GM10266 (cell line): Measurements from ENCODE around the gene CNTNAP5.

ENCODE experiments used
- DNase-seq: peaks from one replicate; pipeline ENCODE4 v3.0.0; 2012; ENCODE audit errors: extremely low spot score
- TF ChIP-seq, protein P1 (sequence below): IDR thresholded peaks from 2 replicates; pipeline ENCODE4 v1.5.1; 2012; ENCODE audit warnings: mild to moderate bottlenecking, low read depth; ENCODE audit not compliant: control insufficient read depth, insufficient read depth; ENCODE audit errors: missing control alignments

Gene CNTNAP5

GRCh38 chr2:124162256-124162655 is 137.2 kb downstream of the CNTNAP5 start:
- TF ChIP-seq, protein P1, sequence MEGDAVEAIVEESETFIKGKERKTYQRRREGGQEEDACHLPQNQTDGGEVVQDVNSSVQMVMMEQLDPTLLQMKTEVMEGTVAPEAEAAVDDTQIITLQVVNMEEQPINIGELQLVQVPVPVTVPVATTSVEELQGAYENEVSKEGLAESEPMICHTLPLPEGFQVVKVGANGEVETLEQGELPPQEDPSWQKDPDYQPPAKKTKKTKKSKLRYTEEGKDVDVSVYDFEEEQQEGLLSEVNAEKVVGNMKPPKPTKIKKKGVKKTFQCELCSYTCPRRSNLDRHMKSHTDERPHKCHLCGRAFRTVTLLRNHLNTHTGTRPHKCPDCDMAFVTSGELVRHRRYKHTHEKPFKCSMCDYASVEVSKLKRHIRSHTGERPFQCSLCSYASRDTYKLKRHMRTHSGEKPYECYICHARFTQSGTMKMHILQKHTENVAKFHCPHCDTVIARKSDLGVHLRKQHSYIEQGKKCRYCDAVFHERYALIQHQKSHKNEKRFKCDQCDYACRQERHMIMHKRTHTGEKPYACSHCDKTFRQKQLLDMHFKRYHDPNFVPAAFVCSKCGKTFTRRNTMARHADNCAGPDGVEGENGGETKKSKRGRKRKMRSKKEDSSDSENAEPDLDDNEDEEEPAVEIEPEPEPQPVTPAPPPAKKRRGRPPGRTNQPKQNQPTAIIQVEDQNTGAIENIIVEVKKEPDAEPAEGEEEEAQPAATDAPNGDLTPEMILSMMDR = no peak
- DNase-seq = no peak

DNA sequence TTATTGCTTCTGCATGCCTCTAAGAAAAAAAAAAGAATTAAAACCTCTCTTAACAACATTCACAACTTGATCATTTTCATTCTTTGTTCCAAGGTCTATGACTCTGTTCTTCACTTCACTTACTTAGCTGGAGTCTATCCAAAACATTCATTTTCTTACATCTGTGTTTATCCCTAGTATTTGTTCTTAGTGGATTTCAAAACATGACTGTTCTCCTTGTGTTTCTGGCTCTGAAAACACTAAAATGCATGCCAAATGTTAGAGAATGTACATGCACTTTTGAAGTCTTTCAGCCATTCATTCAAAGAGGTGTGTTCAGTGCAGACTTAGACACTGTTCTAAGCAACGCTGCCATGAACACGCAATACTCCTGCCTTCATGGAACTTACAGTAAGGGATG is 138.8 kb downstream of the CNTNAP5 start:
- TF ChIP-seq, protein P1 = no peak
- DNase-seq = no peak

GRCh38 chr2:124165698-124166097 is 140.6 kb downstream of the CNTNAP5 start:
- no peak for DNase-seq
- TF ChIP-seq, protein P1 = no peak

- TF ChIP-seq, protein P1 = no peak
- no peak for DNase-seq
These were observed 146.5 kb downstream of the CNTNAP5 start for GRCh38 chr2:124171472-124172063.

GRCh38 chr2:124178719-124179118 is 153.6 kb downstream of the CNTNAP5 start:
- TF ChIP-seq, protein P1 = no peak
- no peak for DNase-seq

DNA sequence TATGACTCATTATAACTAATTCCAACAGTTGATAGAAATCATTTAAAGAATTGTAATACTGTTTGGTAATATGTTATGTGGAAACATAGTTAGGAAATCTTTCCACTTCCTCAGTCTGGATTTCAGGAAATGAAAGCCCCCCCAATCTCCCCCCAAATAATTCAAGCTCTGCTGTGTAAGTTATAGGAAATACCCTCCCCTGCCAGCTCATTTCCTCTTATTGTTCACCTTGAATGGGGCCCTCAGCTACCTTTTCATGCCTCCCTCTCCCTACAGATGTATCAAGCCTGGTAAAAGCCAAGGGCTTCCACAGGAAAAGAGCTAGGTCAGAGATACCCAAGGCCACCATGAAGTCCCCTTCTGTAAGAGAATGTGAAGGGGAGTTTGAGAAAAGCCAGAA is 155.5 kb downstream of the CNTNAP5 start:
- TF ChIP-seq, protein P1 = no peak
- no peak for DNase-seq

GRCh38 chr2:124186801-124187200 is 161.7 kb downstream of the CNTNAP5 start:
- TF ChIP-seq, protein P1 = no peak
- DNase-seq = no peak
